ENCODE measurements around the gene GUSB. TPM values are rescaled to one million over a fixed set of nuclear protein-coding genes. Genes with fewer than 3 reads are reported as not detected.

Gene GUSB
- total and polyA plus RNA-seq, 2 experiments from 2014 or later: 33.6 to 47.0 TPM

GRCh38 chr7:65924193-65924592, 57.8 kb downstream of the GUSB start (continued):
- TF ChIP-seq CTCF (conservative IDR thresholded peaks at IDR 0.05; ENCODE audit: low read depth in 2 of 2): no peak
- TF ChIP-seq POLR2AphosphoS5 (IDR thresholded peaks at IDR 0.05; ENCODE audit: low read depth): no peak
- TF ChIP-seq ETS1 (IDR thresholded peaks at IDR 0.05): no peak
- no peak for TF ChIP-seq ZNF331 (CRISPR knock-in tag; IDR thresholded peaks at IDR 0.05; ENCODE audit: low read depth)
- TF ChIP-seq STAT1 (IDR thresholded peaks at IDR 0.05; ENCODE audit: unreplicated experiment): no peak
- TF ChIP-seq EZH2 (IDR thresholded peaks at IDR 0.05; ENCODE audit: low read depth, unreplicated experiment): no peak

- Histone ChIP-seq H3K4me2 (no peak overlapping the region), H3K36me3 (ENCODE audit: insufficient read depth) (no peaks in the 10 kb centered on the region), H3K79me2 (replicated peaks; ENCODE audit: insufficient read depth) (peaks cover 57% of the 10 kb centered on the region), H3F3A (replicated peaks; ENCODE audit: low read depth) (no peaks in the 10 kb centered on the region), H3K27me3 (ENCODE audit: insufficient read depth) (no peaks in the 10 kb centered on the region), H4K20me1 (replicated peaks; ENCODE audit: insufficient read depth) (peaks cover 52% of the 10 kb centered on the region), H3K27ac (ENCODE audit: low read depth) (no peak overlapping the region), H2AFZ (no peak overlapping the region), H3K4me3 (no peak overlapping the region), H3K4me1 (ENCODE audit: insufficient read depth) (0 out of 2 replicates have a peak, but pooled peaks cover 10% of the 10 kb centered on the region), H3K9me2 (ENCODE audit: insufficient read depth) (no peaks in the 10 kb centered on the region)
- no peak overlapping the region for H3K4me3 Mint-ChIP-seq
- H3K27ac Mint-ChIP-seq: no peak overlapping the region
- H3K9me3 Mint-ChIP-seq: no peaks in the 10 kb centered on the region
- peaks cover 4% of the 10 kb centered on the region; the same call in 2 of the 3 replicates for H3K4me1 Mint-ChIP-seq
- H3K36me3 Mint-ChIP-seq (ENCODE audit: low read depth): no peaks in the 10 kb centered on the region; the same call in 2 of the 3 replicates
- ATAC-seq (no peak), DNase-seq (ENCODE audit: low spot score) (no peak)
- H3K27me3 Mint-ChIP-seq (ENCODE audit: insufficient read depth, low read depth, poor library complexity): peaks cover 4% of the 10 kb centered on the region
- no peak for TF ChIP-seq ZNF114 (CRISPR knock-in tag; IDR thresholded peaks at IDR 0.05)
- TF ChIP-seq CTCF (conservative IDR thresholded peaks at IDR 0.05; ENCODE audit: low read depth in 2 of 2): no peak
- no peak for TF ChIP-seq REST (IDR thresholded peaks at IDR 0.05; ENCODE audit: unreplicated experiment)
- no peak for TF ChIP-seq POLR2AphosphoS5 (IDR thresholded peaks at IDR 0.05; ENCODE audit: low read depth)
- no peak for TF ChIP-seq ZNF462 (CRISPR knock-in tag; IDR thresholded peaks at IDR 0.05)
- no peak for TF ChIP-seq EZH2 (IDR thresholded peaks at IDR 0.05; ENCODE audit: low read depth, unreplicated experiment)
Measured at GRCh38 chr7:65923316-65923715, 58.7 kb downstream of the GUSB start.

Measured in GM23338 (cell line).